HL-60 (cell line): Measurements from ENCODE around the gene INSIG2.

Experiments used
- CTCF ChIP-seq: IDR thresholded peaks from one replicate; pipeline ENCODE4 v1.5.1; 2011; ENCODE audit warnings: low read length, control low read depth, inconsistent platforms; ENCODE audit not compliant: insufficient read depth
- GABPA ChIP-seq: IDR thresholded peaks from 2 replicates; pipeline ENCODE4 v1.6.1; 2012; ENCODE audit warnings: low read depth
- POLR2AphosphoS5 ChIP-seq: IDR thresholded peaks from 2 replicates; pipeline ENCODE4 v1.6.1; 2012; ENCODE audit warnings: low read depth
- SPI1 ChIP-seq: IDR thresholded peaks from 2 replicates; pipeline ENCODE4 v1.6.1; 2012; ENCODE audit warnings: low read depth, mild to moderate bottlenecking, borderline replicate concordance
- TF ChIP-seq, protein P1 (sequence below): IDR thresholded peaks from 2 replicates; pipeline ENCODE4 v1.6.1; 2012; ENCODE audit warnings: low read depth; ENCODE audit not compliant: insufficient replicate concordance

- no peak for TF ChIP-seq SPI1
- TF ChIP-seq CTCF = no peak
- TF ChIP-seq POLR2AphosphoS5 = no peak
- TF ChIP-seq, protein P1, sequence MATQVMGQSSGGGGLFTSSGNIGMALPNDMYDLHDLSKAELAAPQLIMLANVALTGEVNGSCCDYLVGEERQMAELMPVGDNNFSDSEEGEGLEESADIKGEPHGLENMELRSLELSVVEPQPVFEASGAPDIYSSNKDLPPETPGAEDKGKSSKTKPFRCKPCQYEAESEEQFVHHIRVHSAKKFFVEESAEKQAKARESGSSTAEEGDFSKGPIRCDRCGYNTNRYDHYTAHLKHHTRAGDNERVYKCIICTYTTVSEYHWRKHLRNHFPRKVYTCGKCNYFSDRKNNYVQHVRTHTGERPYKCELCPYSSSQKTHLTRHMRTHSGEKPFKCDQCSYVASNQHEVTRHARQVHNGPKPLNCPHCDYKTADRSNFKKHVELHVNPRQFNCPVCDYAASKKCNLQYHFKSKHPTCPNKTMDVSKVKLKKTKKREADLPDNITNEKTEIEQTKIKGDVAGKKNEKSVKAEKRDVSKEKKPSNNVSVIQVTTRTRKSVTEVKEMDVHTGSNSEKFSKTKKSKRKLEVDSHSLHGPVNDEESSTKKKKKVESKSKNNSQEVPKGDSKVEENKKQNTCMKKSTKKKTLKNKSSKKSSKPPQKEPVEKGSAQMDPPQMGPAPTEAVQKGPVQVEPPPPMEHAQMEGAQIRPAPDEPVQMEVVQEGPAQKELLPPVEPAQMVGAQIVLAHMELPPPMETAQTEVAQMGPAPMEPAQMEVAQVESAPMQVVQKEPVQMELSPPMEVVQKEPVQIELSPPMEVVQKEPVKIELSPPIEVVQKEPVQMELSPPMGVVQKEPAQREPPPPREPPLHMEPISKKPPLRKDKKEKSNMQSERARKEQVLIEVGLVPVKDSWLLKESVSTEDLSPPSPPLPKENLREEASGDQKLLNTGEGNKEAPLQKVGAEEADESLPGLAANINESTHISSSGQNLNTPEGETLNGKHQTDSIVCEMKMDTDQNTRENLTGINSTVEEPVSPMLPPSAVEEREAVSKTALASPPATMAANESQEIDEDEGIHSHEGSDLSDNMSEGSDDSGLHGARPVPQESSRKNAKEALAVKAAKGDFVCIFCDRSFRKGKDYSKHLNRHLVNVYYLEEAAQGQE = no peak
- TF ChIP-seq GABPA = no peak
Observed at GRCh38 chr2:118145207-118145606, 56.9 kb downstream of the INSIG2 start.
